GM12878 (cell line): ENCODE measurements around the gene FRMD5. TPM values are rescaled to one million over a fixed set of nuclear protein-coding genes. Genes with fewer than 3 reads are reported as not detected.

Experiments
- ATAC-seq: fragments of 200-7000 bp; cut with Tn5 transposase; 3 replicates; pipeline ENCODE4 v1.9.1; 2020; ENCODE audit warnings: mild to moderate bottlenecking, moderate library complexity
- BruUV-seq: library from RNA; stranded (reverse); fragments of 400-500 nt; replicated peaks from 2 replicates; lab custom pipeline; 2021; lab: Mats Ljungman, UMichigan
- CTCF ChIA-PET: fragments of 300-600 bp; sonication (Branson Sonifier 250); formaldehyde crosslinking; extraction: SDS; loops from one replicate; lab custom pipeline; 2021; ENCODE audit warnings: inconsistent platforms; lab: Yijun Ruan, JAX
- POLR2A ChIA-PET: fragments of 350-600 bp; formaldehyde crosslinking; extraction: SDS; loops from one replicate; lab custom pipeline; 2021; ENCODE audit warnings: inconsistent platforms; lab: Charles Lee
- RAD21 ChIA-PET: fragments of 300-600 bp; sonication (Branson Sonifier 250); formaldehyde crosslinking; loops from one replicate; lab custom pipeline; 2023; ENCODE audit warnings: antibody characterized with exemption; ENCODE audit not compliant: unreplicated experiment; lab: Charles Lee
- SMC1A ChIA-PET: fragments of 300-600 bp; sonication (Branson Sonifier 250); formaldehyde crosslinking; loops from one replicate; lab custom pipeline; 2023; ENCODE audit not compliant: unreplicated experiment, uncharacterized antibody; lab: Charles Lee
- DNase-seq: peaks from one replicate; pipeline ENCODE4 v3.0.0-alpha.2; 2011; ENCODE audit warnings: low read depth, low spot score
- FAIRE-seq: peaks from 3 replicates; lab custom pipeline; 2011; peaks lifted over from hg19 to GRCh38; lab: Jason Lieb, UNC
- H2AFZ ChIP-seq: 2 replicates; pipeline ENCODE4 v1.6.0; 2011; ENCODE audit warnings: low read depth, low read length, control low read depth; ENCODE audit not compliant: control insufficient read depth
- H3K27ac ChIP-seq: 2 replicates; pipeline ENCODE4 v1.5.1; 2011; ENCODE audit warnings: control low read depth; ENCODE audit not compliant: control insufficient read depth, insufficient read depth
- H3K27me3 ChIP-seq, 2 experiments: replicated peaks in 1 of 2; 2 replicates each; pipeline versions ENCODE4 v1.6.0 to v1.6.1; 2011; ENCODE audit warnings: low read length in 1 of 2; ENCODE audit not compliant: control insufficient read depth in 2 of 2, insufficient read depth in 2 of 2
- H3K36me3 ChIP-seq, 2 experiments: 2 replicates each; pipeline ENCODE4 v1.5.1; 2011; ENCODE audit warnings: low read length in 1 of 2; ENCODE audit not compliant: control insufficient read depth in 2 of 2, insufficient read depth in 2 of 2
- H3K4me1 ChIP-seq: 2 replicates; pipeline ENCODE4 v1.6.1; 2011; ENCODE audit warnings: mild to moderate bottlenecking, low read length, moderate library complexity, mixed read lengths; ENCODE audit not compliant: control insufficient read depth, insufficient read depth
- H3K4me2 ChIP-seq: 2 replicates; pipeline ENCODE4 v1.6.0; 2011; ENCODE audit warnings: control low read depth; ENCODE audit not compliant: control insufficient read depth, insufficient read depth
- H3K4me3 ChIP-seq: fragments of 200-600 bp; sonication (generic); 2 replicates; pipeline ENCODE4 v1.5.1; 2016
- H3K79me2 ChIP-seq: 2 replicates; pipeline ENCODE4 v1.6.0; 2011; ENCODE audit warnings: low read length; ENCODE audit not compliant: control insufficient read depth, insufficient read depth
- H3K9ac ChIP-seq: 2 replicates; pipeline ENCODE4 v1.8.0; 2011; ENCODE audit warnings: low read length, control low read depth, mixed read lengths; ENCODE audit not compliant: control insufficient read depth, insufficient read depth
- H3K9me3 ChIP-seq: replicated peaks from 3 replicates; pipeline ENCODE4 v1.5.1; 2011; ENCODE audit warnings: mild to moderate bottlenecking, low read length; ENCODE audit not compliant: control insufficient read depth, insufficient read depth
- H4K20me1 ChIP-seq: 2 replicates; pipeline ENCODE4 v1.6.0; 2011; ENCODE audit not compliant: control insufficient read depth, insufficient read depth
- MEF2B ChIP-seq: fragments of 450-650 bp; IDR thresholded peaks from 2 replicates; pipeline ENCODE4 v1.6.1; 2018; ENCODE audit warnings: mild to moderate bottlenecking, moderate library complexity; ENCODE audit not compliant: partially characterized antibody, poor library complexity, severe bottlenecking
- MTA2 ChIP-seq: fragments of 450-650 bp; IDR thresholded peaks from 2 replicates; pipeline ENCODE4 v1.6.1; 2016; ENCODE audit warnings: low read depth, mild to moderate bottlenecking, moderate library complexity
- POLR2A ChIP-seq: IDR thresholded peaks from 2 replicates; pipeline ENCODE4 v1.6.1; 2011; ENCODE audit warnings: low read depth, mild to moderate bottlenecking, low read length
- POLR2AphosphoS5 ChIP-seq: IDR thresholded peaks from 2 replicates; pipeline ENCODE4 v1.6.1; 2011; ENCODE audit warnings: mild to moderate bottlenecking, low read length, inconsistent platforms
- RAD21 ChIP-seq: IDR thresholded peaks from 2 replicates; pipeline ENCODE4 v1.6.1; 2011; ENCODE audit warnings: mild to moderate bottlenecking, low read depth, low read length, moderate library complexity; ENCODE audit not compliant: insufficient read depth
- RB1 ChIP-seq: fragments of 450-650 bp; formaldehyde crosslinking; IDR thresholded peaks from 2 replicates; pipeline ENCODE4 v1.6.1; 2017; ENCODE audit warnings: mild to moderate bottlenecking, borderline replicate concordance
- RELA ChIP-seq: fragments of 450-650 bp; IDR thresholded peaks from 2 replicates; pipeline ENCODE4 v1.8.0; 2014; ENCODE audit warnings: borderline replicate concordance; ENCODE audit not compliant: partially characterized antibody
- RELB ChIP-seq: fragments of 450-650 bp; IDR thresholded peaks from 2 replicates; pipeline ENCODE4 v1.6.1; 2017; ENCODE audit warnings: low read depth, mild to moderate bottlenecking, moderate library complexity
- SMARCA5 ChIP-seq: fragments of 450-650 bp; IDR thresholded peaks from 2 replicates; pipeline ENCODE4 v1.6.1; 2017; ENCODE audit warnings: mild to moderate bottlenecking
- STAT1 ChIP-seq: fragments of 450-650 bp; conservative IDR thresholded peaks from 2 replicates; pipeline ENCODE4 v1.6.1; 2014; ENCODE audit warnings: antibody characterized with exemption, mild to moderate bottlenecking
- TARDBP ChIP-seq: IDR thresholded peaks from 2 replicates; pipeline ENCODE4 v1.6.1; 2016; ENCODE audit warnings: borderline replicate concordance
- ZNF592 ChIP-seq: fragments of 450-650 bp; IDR thresholded peaks from 2 replicates; pipeline ENCODE4 v1.6.1; 2017; ENCODE audit warnings: mild to moderate bottlenecking, moderate library complexity
- ZZZ3 ChIP-seq: IDR thresholded peaks from 2 replicates; pipeline ENCODE4 v1.6.1; 2011; ENCODE audit warnings: low read depth; ENCODE audit not compliant: control insufficient read depth, insufficient read length
- WGBS: methylation state at CpG from one replicate; pipeline ENCODE4 v1.1.6; 2016; ENCODE audit warnings: low lambda C conversion rate; ENCODE audit not compliant: insufficient replicate concordance, insufficient coverage; ENCODE audit errors: missing lambda C conversion rate; 5-methylcytosine and 5-hydroxymethylcytosine counted together
- in situ Hi-C: fragments of 300-500 bp; cut with MboI; formaldehyde crosslinking; loops from 9 replicates; pipeline ENCODE4 v1.14.3; 2018; ENCODE audit warnings: mixed read lengths
- intact Hi-C: fragments of 100-400 bp; cut with micrococcal nuclease; formaldehyde crosslinking; loops from one replicate; pipeline ENCODE4 v1.14.2; 2022; ENCODE audit not compliant: unreplicated experiment
- polyA plus RNA-seq, 11 experiments: library from polyadenylated mRNA; depleted of rRNA in 4 of 11; unstranded in 6 of 11; stranded (reverse) in 5 of 11; fragments of >200 nt; fragmentation: Nextera tagmentation in 4 of 11; fragmentation: Illumina TruSeq in 1 of 11; extraction: Ambion mirVana in 4 of 11; extraction: Trizol in 1 of 11; gene quantifications; 1 replicate in 1 of 11; 2 replicates in 10 of 11; pipeline versions ENCODE4 v1.2.1 to v1.2.3, GENCODE V29; 2011 to 2016; ENCODE audit warnings: inconsistent platforms in 2 of 11, missing spikeins in 2 of 11, low read depth in 1 of 11
- total RNA-seq, 4 experiments: library from RNA; depleted of rRNA in 3 of 4; stranded (reverse); fragments of >200 nt in 3 of 4; fragmentation: Illumina TruSeq in 1 of 4; extraction: Trizol in 1 of 4; gene quantifications; 2 replicates each; pipeline versions ENCODE4 v1.2.1 to v1.2.3, GENCODE V29; 2013 to 2021

Gene FRMD5
- total and polyA plus RNA-seq, 10 of the 15 experiments (the other 5 are each of a cell fraction or from before 2014, with no cell fraction given) = 0.26 to 6.4 (median 0.68) TPM; not detected in 1

GRCh38 chr15:44199393-44199792 is 4.3 kb upstream of the FRMD5 start (continued):
- no peak for TF ChIP-seq RELB
- TF ChIP-seq SMARCA5 = no peak
- no peak for TF ChIP-seq ZZZ3
- TF ChIP-seq, all 136 proteins: peak for 0

GRCh38 chr15:44194323-44195150 is 534 bp downstream of the FRMD5 start:
- no peaks in the 10 kb centered on the region for H4K20me1 ChIP-seq
- ChIA-PET POLR2A (no interaction called here), RAD21 (interaction anchor here (0.9 kb wide), 1 partner anchor 122 kb away, joined by 3 read pairs; no protein-coding TSS in a partner anchor), SMC1A (no interaction called here), CTCF (no interaction called here)
- H3K4me2 ChIP-seq = peak overlapping the region; percentile 70
- intact Hi-C loops (loop anchor here (10.0 kb wide), 1 partner anchor 60 kb away; no protein-coding TSS in a partner anchor), in situ Hi-C loops (no loop called here)
- no peak overlapping the region for H3K27ac ChIP-seq
- peak; percentile 50 for ATAC-seq
- H3K9me3 ChIP-seq = no peaks in the 10 kb centered on the region
- peak overlapping the region; percentile 86 for H3K4me3 ChIP-seq
- H3K9ac ChIP-seq = no peak overlapping the region
- WGBS = 28% methylated on average over 32 of the region's 74 CpGs
- no peaks in the 10 kb centered on the region for H3K79me2 ChIP-seq
- no TSS peak for BruUV-seq
- peaks cover 5 to 12% of the 10 kb centered on the region in 2 experiments for H3K27me3 ChIP-seq
- no peaks in the 10 kb centered on the region for H3K36me3 ChIP-seq
- no peak for DNase-seq
- FAIRE-seq = no peak
- peaks cover 4% of the 10 kb centered on the region; the same call in 1 of the 2 replicates for H3K4me1 ChIP-seq
- H2AFZ ChIP-seq = peak overlapping the region; percentile 82
- TF ChIP-seq MTA2 = no peak
- no peak for TF ChIP-seq RELA
- TF ChIP-seq STAT1 = no peak
- no peak for TF ChIP-seq MEF2B
- no peak for TF ChIP-seq RB1
- TF ChIP-seq RAD21 = no peak
- no peak for TF ChIP-seq POLR2A
- no peak for TF ChIP-seq ZNF592
- TF ChIP-seq TARDBP = no peak
- TF ChIP-seq POLR2AphosphoS5 = no peak
